NCI-H2227 treated with DMSO at 0.1 percent for 48 hours (cell line): ENCODE data around the gene INTS11.

Experiments used
- DNase-seq: peaks from one replicate; lab custom pipeline; 2025; lab: John Stamatoyannopoulos, UW

INTS11 gene

GRCh38 chr1:1343811-1344421, 19.5 kb upstream of the INTS11 start:
- DNase-seq = no peak

GRCh38 chr1:1342584-1343115, 18.2 kb upstream of the INTS11 start:
- no peak for DNase-seq

GRCh38 chr1:1342061-1342562, 17.7 kb upstream of the INTS11 start:
- DNase-seq = no peak

- DNase-seq = no peak
Measured at GRCh38 chr1:1341549-1342021, 17.1 kb upstream of the INTS11 start.

GRCh38 chr1:1340791-1341548, 16.5 kb upstream of the INTS11 start:
- DNase-seq = no peak

- no peak for DNase-seq
Measured at GRCh38 chr1:1340185-1340584, 15.7 kb upstream of the INTS11 start.

GRCh38 chr1:1338278-1338677, 13.8 kb upstream of the INTS11 start:
- DNase-seq = no peak

GRCh38 chr1:1337793-1338147, 13.3 kb upstream of the INTS11 start:
- no peak for DNase-seq

GRCh38 chr1:1336931-1337792, 12.7 kb upstream of the INTS11 start:
- no peak for DNase-seq

GRCh38 chr1:1336446-1336845, 12.0 kb upstream of the INTS11 start:
- DNase-seq = no peak

GRCh38 chr1:1335792-1336248, 11.4 kb upstream of the INTS11 start:
- DNase-seq = no peak

GRCh38 chr1:1335283-1335682, 10.8 kb upstream of the INTS11 start:
- no peak for DNase-seq

- no peak for DNase-seq
Measured at GRCh38 chr1:1334835-1335234, 10.4 kb upstream of the INTS11 start.

- no peak for DNase-seq
Measured at GRCh38 chr1:1333551-1334241, 9.2 kb upstream of the INTS11 start.

- DNase-seq = no peak
Measured at GRCh38 chr1:1332774-1333480, 8.5 kb upstream of the INTS11 start.

GRCh38 chr1:1332031-1332755, 7.7 kb upstream of the INTS11 start:
- DNase-seq = no peak

- no peak for DNase-seq
Measured at GRCh38 chr1:1331068-1331965, 6.9 kb upstream of the INTS11 start, which contains the start of gene TAS1R3. TAS1R3 (plus strand) TSS chr1:1331280; CDS start chr1:1331346, 66 bp downstream.

GRCh38 chr1:1330366-1331067, 6.1 kb upstream of the INTS11 start:
- DNase-seq = no peak
